Subcutaneous adipose tissue (tissue), 4 donors: ENCODE data around the gene FSTL1. TPM values are rescaled to one million over a fixed set of nuclear protein-coding genes. Genes with fewer than 3 reads are reported as not detected.

Experiments used
- CTCF ChIP-seq: fragments of 450-650 bp; IDR thresholded peaks from one replicate; pipeline ENCODE4 v1.5.1; 2016; ENCODE audit warnings: low read depth, mild to moderate bottlenecking, control low read depth, antibody characterized with exemption, moderate library complexity
- total RNA-seq, 4 donors: library from RNA; depleted of rRNA; stranded (reverse); fragments of >200 nt; gene quantifications; one replicate each; pipeline ENCODE4 v1.1.0, GENCODE V29; 2016

The FSTL1 gene
- total RNA-seq, 4 donors from 2014 or later = 595 to 1,299 (median 897) TPM

GRCh38 chr3:120454076-120454689 lies 3.4 kb upstream of the FSTL1 start:
- no peak for TF ChIP-seq CTCF

- TF ChIP-seq CTCF = no peak
Measured at GRCh38 chr3:120452816-120453215, 2.0 kb upstream of the FSTL1 start.

- TF ChIP-seq CTCF = no peak
Measured at GRCh38 chr3:120451806-120452205, 1.0 kb upstream of the FSTL1 start.

- no peak for TF ChIP-seq CTCF
Measured at GRCh38 chr3:120451272-120451761, 525 bp upstream of the FSTL1 start.

GRCh38 chr3:120449701-120450599 lies 842 bp downstream of the FSTL1 start:
- TF ChIP-seq CTCF = no peak

GRCh38 chr3:120449251-120449650 lies 1.5 kb downstream of the FSTL1 start:
- no peak for TF ChIP-seq CTCF

GRCh38 chr3:120448756-120449155 lies 2.0 kb downstream of the FSTL1 start:
- no peak for TF ChIP-seq CTCF
